Neuronal stem cell (in vitro differentiated cells): ENCODE measurements around the gene COL5A1.

Experiments used
- DNase-seq: peaks from one replicate; pipeline ENCODE4 v3.0.0-alpha.2; 2013; ENCODE audit warnings: low spot score
- H2AFZ ChIP-seq: one replicate; pipeline ENCODE4 v1.6.1; 2013; ENCODE audit warnings: mild to moderate bottlenecking, low read length, inconsistent platforms
- H2AK5ac ChIP-seq: 2 replicates; pipeline ENCODE4 v1.6.1; 2013; ENCODE audit warnings: low read depth, mild to moderate bottlenecking, inconsistent platforms, low read length, moderate library complexity, mixed read lengths
- H2BK120ac ChIP-seq: 2 replicates; pipeline ENCODE4 v1.6.1; 2013; ENCODE audit warnings: low read depth, mild to moderate bottlenecking, inconsistent platforms, low read length, moderate library complexity, mixed read lengths
- H2BK12ac ChIP-seq: one replicate; pipeline ENCODE4 v1.6.1; 2013; ENCODE audit warnings: low read length, inconsistent platforms
- H2BK15ac ChIP-seq: 2 replicates; pipeline ENCODE4 v1.6.1; 2013; ENCODE audit warnings: mild to moderate bottlenecking, low read length, inconsistent platforms, mixed read lengths
- H2BK5ac ChIP-seq: one replicate; pipeline ENCODE4 v1.6.1; 2013; ENCODE audit warnings: inconsistent platforms, mild to moderate bottlenecking, low read length, moderate library complexity
- H3K14ac ChIP-seq: one replicate; pipeline ENCODE4 v1.6.1; 2013; ENCODE audit warnings: low read length, inconsistent platforms
- H3K18ac ChIP-seq: 2 replicates; pipeline ENCODE4 v1.6.1; 2013; ENCODE audit warnings: low read length, inconsistent platforms
- H3K23ac ChIP-seq: 2 replicates; pipeline ENCODE4 v1.6.1; 2013; ENCODE audit warnings: low read depth, mild to moderate bottlenecking, mixed read lengths, low read length, inconsistent platforms; ENCODE audit not compliant: poor library complexity
- H3K27ac ChIP-seq: replicated peaks from 3 replicates; pipeline ENCODE4 v1.5.1; 2013; ENCODE audit warnings: low read length, inconsistent platforms
- H3K27me3 ChIP-seq, 3 experiments: 2 replicates each; pipeline ENCODE4 v1.6.1; 2013; ENCODE audit warnings: low read length in 3 of 3, mild to moderate bottlenecking in 2 of 3, inconsistent platforms in 1 of 3, low read depth in 1 of 3, mixed read lengths in 1 of 3, moderate library complexity in 1 of 3; ENCODE audit not compliant: control insufficient read depth in 3 of 3, insufficient read depth in 3 of 3
- H3K36me3 ChIP-seq, 2 donors: replicated peaks in 1 of 2; 2 replicates each; pipeline ENCODE4 v1.6.1; 2013; ENCODE audit warnings: low read length in 2 of 2; ENCODE audit not compliant: control insufficient read depth in 2 of 2, insufficient read depth in 2 of 2
- H3K4ac ChIP-seq: 2 replicates; pipeline ENCODE4 v1.6.1; 2013; ENCODE audit warnings: inconsistent platforms, mild to moderate bottlenecking, low read length, moderate library complexity
- H3K4me1 ChIP-seq, 2 donors: 1 replicate in 1 of 2; 2 replicates in 1 of 2; pipeline ENCODE4 v1.6.1; 2013; ENCODE audit warnings: low read length in 2 of 2, low read depth in 1 of 2; ENCODE audit not compliant: control insufficient read depth in 2 of 2, insufficient read depth in 1 of 2
- H3K4me2 ChIP-seq: one replicate; pipeline ENCODE4 v1.6.1; 2013; ENCODE audit warnings: mild to moderate bottlenecking, low read length, inconsistent platforms; ENCODE audit not compliant: insufficient read depth, poor library complexity, severe bottlenecking
- H3K4me3 ChIP-seq, 2 donors: 2 replicates each; pipeline ENCODE4 v1.5.1; 2013; ENCODE audit warnings: low read length in 2 of 2, mild to moderate bottlenecking in 2 of 2, inconsistent platforms in 1 of 2, moderate library complexity in 1 of 2
- H3K79me1 ChIP-seq: one replicate; pipeline ENCODE4 v1.6.1; 2013; ENCODE audit warnings: low read depth, mild to moderate bottlenecking, inconsistent platforms, low read length, moderate library complexity
- H3K9ac ChIP-seq: one replicate; pipeline ENCODE4 v1.6.1; 2013; ENCODE audit warnings: mild to moderate bottlenecking, low read depth, low read length, inconsistent platforms; ENCODE audit not compliant: poor library complexity
- H3K9me3 ChIP-seq, 2 donors: replicated peaks in 1 of 2; 2 replicates each; pipeline versions ENCODE3 to v1.6.1; 2013; ENCODE audit warnings: low read length in 2 of 2, mild to moderate bottlenecking in 2 of 2, inconsistent platforms in 1 of 2, low read depth in 1 of 2, mixed read lengths in 1 of 2, moderate library complexity in 1 of 2; ENCODE audit not compliant: control insufficient read depth in 2 of 2, insufficient read depth in 1 of 2
- H4K8ac ChIP-seq: one replicate; pipeline ENCODE4 v1.6.1; 2013; ENCODE audit warnings: low read depth, mild to moderate bottlenecking, inconsistent platforms, low read length, moderate library complexity
- H4K91ac ChIP-seq: one replicate; pipeline ENCODE4 v1.6.1; 2013; ENCODE audit warnings: low read length, low read depth, mild to moderate bottlenecking, inconsistent platforms; ENCODE audit not compliant: poor library complexity
- WGBS, 2 donors: extraction: QIAGEN DNeasy Blood & Tissue Kit; methylation state at CpG; one replicate each; pipeline ENCODE4 v1.1.7; 2013; ENCODE audit warnings: missing lambda C conversion rate in 2 of 2, mixed read lengths in 1 of 2; ENCODE audit not compliant: insufficient read length in 2 of 2, insufficient replicate concordance in 1 of 2; ENCODE audit errors: extremely low coverage in 2 of 2; 5-methylcytosine and 5-hydroxymethylcytosine counted together

COL5A1 gene

DNA sequence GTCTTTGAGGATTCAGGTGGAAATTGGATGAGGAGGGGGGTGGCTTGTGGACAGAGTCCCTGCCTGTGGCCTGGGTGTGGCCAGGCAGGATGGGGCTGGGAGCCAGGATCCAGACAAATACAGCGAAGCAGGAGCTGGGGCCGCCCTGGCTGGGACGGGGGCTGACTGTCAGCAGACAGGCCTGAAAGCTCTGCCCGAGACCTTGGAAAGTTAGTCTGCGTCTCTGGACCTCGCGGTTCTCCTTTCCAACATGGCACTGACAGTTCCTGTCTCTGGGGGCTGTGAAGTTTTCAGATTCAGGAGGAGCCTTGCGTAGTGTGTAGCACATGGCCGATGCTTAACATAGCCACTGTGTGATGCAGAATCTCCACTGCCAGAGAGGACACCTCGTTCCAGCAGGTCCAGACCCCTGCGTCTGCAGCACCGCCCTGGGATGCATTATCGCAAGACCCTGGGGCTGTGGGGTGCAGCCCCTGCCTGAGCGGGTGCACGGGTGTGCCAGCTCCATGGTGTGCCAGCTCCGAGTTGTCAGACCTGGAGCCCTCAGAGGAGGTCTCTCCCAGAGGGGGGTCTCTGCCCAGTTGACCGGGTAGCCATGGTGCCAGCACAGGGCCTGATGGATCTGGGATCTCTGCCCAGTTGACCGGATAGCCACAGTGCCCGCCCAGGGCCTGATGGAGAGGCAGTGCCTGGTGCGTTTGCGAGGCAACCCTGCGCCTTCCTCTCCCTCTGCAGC, 89.3 kb downstream of the COL5A1 start:
- Histone ChIP-seq H2BK12ac (no peak overlapping the region), H2BK15ac (no peak overlapping the region), H3K79me1 (peaks cover 3% of the 10 kb centered on the region), H3K4me3 (no peak overlapping the region), H3K23ac (no peak overlapping the region), H2BK120ac (no peak overlapping the region), H3K9me3 (no peaks in the 10 kb centered on the region), H4K91ac (no peak overlapping the region), H3K4me2 (no peak overlapping the region), H3K4ac (no peak overlapping the region), H4K8ac (peak overlapping the region; percentile 76), H3K9ac (no peak overlapping the region), H2AK5ac (no peak overlapping the region), H2AFZ (no peak overlapping the region), H3K27me3 (no peaks in the 10 kb centered on the region), H3K4me1 (no peaks in the 10 kb centered on the region), H3K14ac (no peak overlapping the region), H3K27ac (no peak overlapping the region), H2BK5ac (no peak overlapping the region), H3K18ac (no peak overlapping the region), H3K36me3 (no peaks in the 10 kb centered on the region)
- DNase-seq: no peak
- WGBS, 2 donors: no CpG with 5 or more reads among the region's 22 CpGs

DNA sequence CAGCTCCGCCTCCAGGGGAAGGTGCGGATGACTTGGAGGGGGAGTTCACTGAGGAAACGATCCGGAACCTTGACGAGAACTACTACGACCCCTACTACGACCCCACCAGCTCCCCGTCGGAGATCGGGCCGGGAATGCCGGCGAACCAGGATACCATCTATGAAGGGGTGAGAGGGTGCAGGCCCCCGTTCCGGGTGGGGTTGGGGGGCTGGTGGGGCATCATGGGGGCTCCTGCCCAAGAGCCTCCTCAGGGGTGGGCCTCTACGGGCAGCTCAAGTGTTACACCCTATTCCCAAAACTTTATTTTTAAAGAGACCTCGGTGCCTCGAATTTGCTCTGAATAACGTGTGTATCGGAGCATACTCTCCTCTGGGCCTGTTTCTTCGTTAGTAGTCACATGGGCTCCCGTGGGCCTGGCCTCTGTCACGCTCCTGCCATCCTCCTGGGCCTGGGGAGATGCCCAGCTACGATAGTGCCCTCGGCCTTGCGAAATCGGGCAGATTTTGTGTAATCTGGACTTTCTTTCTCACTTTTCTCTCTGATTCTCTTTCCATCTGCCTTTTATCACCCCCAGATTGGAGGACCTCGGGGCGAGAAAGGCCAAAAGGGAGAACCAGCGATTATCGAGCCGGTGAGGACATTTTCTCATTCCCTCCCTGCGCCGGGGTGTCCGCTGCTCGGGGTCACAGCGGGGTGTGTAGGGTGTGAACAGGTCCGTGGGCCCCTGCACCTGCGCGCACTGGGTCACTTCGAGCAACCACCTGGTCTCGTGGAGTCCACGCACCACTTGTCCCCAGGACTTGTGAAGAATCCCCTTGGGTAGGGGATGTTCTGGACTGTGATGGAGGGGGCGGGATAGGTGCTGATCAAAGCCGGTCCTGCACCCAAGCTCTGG, 90.1 kb downstream of the COL5A1 start:
- no peak overlapping the region for H2AK5ac ChIP-seq
- H3K4me2 ChIP-seq: no peak overlapping the region
- no peak overlapping the region for H3K18ac ChIP-seq
- peak overlapping the region; percentile 76 for H4K8ac ChIP-seq
- H3K4me1 ChIP-seq: no peaks in the 10 kb centered on the region
- DNase-seq: no peak
- no peak overlapping the region for H3K4me3 ChIP-seq
- no peaks in the 10 kb centered on the region for H3K36me3 ChIP-seq
- H2BK120ac ChIP-seq: no peak overlapping the region
- H2BK12ac ChIP-seq: no peak overlapping the region
- H3K9ac ChIP-seq: no peak overlapping the region
- H3K14ac ChIP-seq: no peak overlapping the region
- H2BK15ac ChIP-seq: no peak overlapping the region
- peaks cover 0 to under 1% (median 0%) of the 10 kb centered on the region in 3 experiments for H3K27me3 ChIP-seq
- no peaks in the 10 kb centered on the region for H3K9me3 ChIP-seq
- H3K4ac ChIP-seq: no peak overlapping the region
- H3K27ac ChIP-seq: no peak overlapping the region
- H2AFZ ChIP-seq: no peak overlapping the region
- no CpG with 5 or more reads among the region's 45 CpGs for WGBS, 2 donors
- peaks cover under 1% of the 10 kb centered on the region for H3K79me1 ChIP-seq
- peak overlapping the region; percentile 81 for H3K23ac ChIP-seq
- no peak overlapping the region for H2BK5ac ChIP-seq
- no peak overlapping the region for H4K91ac ChIP-seq

DNA sequence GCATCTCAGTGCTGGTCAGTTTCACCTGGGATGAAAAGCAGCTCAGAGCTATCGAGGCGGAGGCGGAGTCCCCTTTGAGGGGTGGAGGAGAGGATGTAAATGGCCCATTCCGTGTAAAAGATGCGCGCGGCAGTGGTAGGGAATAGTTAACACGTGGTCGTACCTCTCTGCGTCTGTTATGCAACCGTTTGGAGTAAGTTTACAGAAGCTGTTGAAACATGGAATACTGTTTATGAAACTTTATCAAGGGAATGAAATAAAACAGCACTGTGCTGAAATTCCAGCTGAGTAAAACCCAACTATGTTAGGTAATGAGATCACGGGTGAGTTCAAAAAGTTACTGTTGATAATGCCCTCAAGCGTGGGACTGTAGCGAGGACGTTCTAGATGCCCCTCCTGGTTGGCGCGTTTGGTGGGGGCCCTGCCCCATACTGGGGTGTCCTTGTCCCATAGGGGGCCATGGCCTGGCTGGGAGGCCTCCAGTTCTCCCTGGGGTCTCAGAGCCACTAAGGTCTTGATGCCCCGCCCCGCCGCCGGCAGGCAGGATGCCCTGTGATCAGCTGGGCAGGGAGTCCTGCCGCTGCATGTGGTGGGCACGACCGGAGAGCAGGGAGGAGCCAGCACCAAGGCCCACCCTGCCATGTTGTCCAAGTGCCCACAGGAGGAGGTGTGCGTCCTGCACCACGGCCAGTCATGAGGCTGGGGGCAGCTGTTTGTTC, 90.9 kb downstream of the COL5A1 start:
- peak overlapping the region; percentile 31 for H3K14ac ChIP-seq

More for the DNA sequence above, 90.9 kb downstream of the COL5A1 start:
- no peak overlapping the region for H3K18ac ChIP-seq
- no peaks in the 10 kb centered on the region for H3K4me1 ChIP-seq
- no peak overlapping the region for H3K4ac ChIP-seq
- H2BK5ac ChIP-seq: no peak overlapping the region
- peaks cover 0 to 3% (median 0%) of the 10 kb centered on the region in 3 experiments for H3K27me3 ChIP-seq
- peak overlapping the region; percentile 44 for H3K23ac ChIP-seq
- H3K36me3 ChIP-seq: no peaks in the 10 kb centered on the region
- no CpG with 5 or more reads among the region's 26 CpGs for WGBS, 2 donors
- H4K91ac ChIP-seq: no peak overlapping the region
- no peak overlapping the region for H4K8ac ChIP-seq
- H2AK5ac ChIP-seq: no peak overlapping the region
- H3K9me3 ChIP-seq: no peaks in the 10 kb centered on the region
- H2BK120ac ChIP-seq: no peak overlapping the region
- peaks cover 2% of the 10 kb centered on the region for H3K79me1 ChIP-seq
- DNase-seq: no peak
- no peak overlapping the region for H3K9ac ChIP-seq
- no peak overlapping the region for H3K4me3 ChIP-seq
- no peak overlapping the region for H2BK12ac ChIP-seq
- no peak overlapping the region for H2AFZ ChIP-seq
- no peak overlapping the region for H2BK15ac ChIP-seq
- H3K27ac ChIP-seq: no peak overlapping the region
- H3K4me2 ChIP-seq: no peak overlapping the region
